ENCODE results near the gene KRTAP2-2.

- TF ChIP-seq, protein P1, sequence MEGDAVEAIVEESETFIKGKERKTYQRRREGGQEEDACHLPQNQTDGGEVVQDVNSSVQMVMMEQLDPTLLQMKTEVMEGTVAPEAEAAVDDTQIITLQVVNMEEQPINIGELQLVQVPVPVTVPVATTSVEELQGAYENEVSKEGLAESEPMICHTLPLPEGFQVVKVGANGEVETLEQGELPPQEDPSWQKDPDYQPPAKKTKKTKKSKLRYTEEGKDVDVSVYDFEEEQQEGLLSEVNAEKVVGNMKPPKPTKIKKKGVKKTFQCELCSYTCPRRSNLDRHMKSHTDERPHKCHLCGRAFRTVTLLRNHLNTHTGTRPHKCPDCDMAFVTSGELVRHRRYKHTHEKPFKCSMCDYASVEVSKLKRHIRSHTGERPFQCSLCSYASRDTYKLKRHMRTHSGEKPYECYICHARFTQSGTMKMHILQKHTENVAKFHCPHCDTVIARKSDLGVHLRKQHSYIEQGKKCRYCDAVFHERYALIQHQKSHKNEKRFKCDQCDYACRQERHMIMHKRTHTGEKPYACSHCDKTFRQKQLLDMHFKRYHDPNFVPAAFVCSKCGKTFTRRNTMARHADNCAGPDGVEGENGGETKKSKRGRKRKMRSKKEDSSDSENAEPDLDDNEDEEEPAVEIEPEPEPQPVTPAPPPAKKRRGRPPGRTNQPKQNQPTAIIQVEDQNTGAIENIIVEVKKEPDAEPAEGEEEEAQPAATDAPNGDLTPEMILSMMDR (IDR thresholded peaks at IDR 0.05) = no peak
- TF ChIP-seq POLR2A (IDR thresholded peaks at IDR 0.05) = no peak
- TF ChIP-seq POLR2AphosphoS5 (IDR thresholded peaks at IDR 0.05) = no peak
- no peak for TF ChIP-seq EP300 (IDR thresholded peaks at IDR 0.05)
These were observed 21.8 kb upstream of the KRTAP2-2 start for GRCh38 chr17:41076788-41077187.

Data from stomach (tissue), 4 donors.